Left renal cortex interstitium (tissue), 4 donors: ENCODE results near the gene ALDOB. TPM values are rescaled to one million over a fixed set of nuclear protein-coding genes. Genes with fewer than 3 reads are reported as not detected.

Experiments used
- DNase-seq, 4 donors: peaks; one replicate each; pipeline ENCODE4 v3.0.0-alpha.2; 2013; ENCODE audit warnings: low read depth in 4 of 4, low spot score in 2 of 4, missing footprints in 1 of 4
- polyA plus RNA-seq, 4 donors: library from polyadenylated mRNA; unstranded; fragments of 120-200 nt; gene quantifications; one replicate each; pipeline ENCODE4 v1.2.1, GENCODE V29; 2013; ENCODE audit not compliant: insufficient read length in 4 of 4

The ALDOB gene
- polyA plus RNA-seq: 100 to 1,000 TPM; 634 to 947 (median 782) TPM

DNA sequence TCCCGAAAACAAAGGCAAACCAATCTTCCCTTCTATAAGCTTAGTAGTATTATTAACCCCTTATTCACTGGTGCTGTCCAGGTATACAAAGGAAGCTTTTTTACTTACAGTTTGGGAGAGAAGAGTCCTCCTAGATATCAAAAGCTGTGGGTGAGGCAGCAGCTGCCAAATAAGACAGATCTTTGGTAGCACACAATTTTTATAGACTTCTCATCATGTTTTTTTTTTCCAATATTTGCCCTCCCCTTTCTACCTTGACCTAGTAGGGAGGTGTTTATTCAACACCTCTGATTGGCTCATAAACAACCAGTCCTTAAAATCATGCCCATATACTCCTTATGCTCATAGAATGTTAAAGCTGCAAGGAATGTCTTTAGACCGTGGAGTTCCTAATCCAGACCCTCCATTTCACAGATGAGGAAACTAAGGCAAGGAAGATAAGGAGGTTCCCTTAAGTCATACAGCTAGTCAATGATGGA lies at the start of gene ALDOB:
Gene ALDOB, minus strand, starts transcription at position 174 of the 479 bp plus-strand sequence. CDS start 4,887 bp downstream, outside the sequence.
- no peak for DNase-seq

- DNase-seq: no peak
These were observed 48.5 kb upstream of the ALDOB start for GRCh38 chr9:101484046-101484445.

GRCh38 chr9:101481261-101481660 lies 45.7 kb upstream of the ALDOB start:
- no peak for DNase-seq

DNA sequence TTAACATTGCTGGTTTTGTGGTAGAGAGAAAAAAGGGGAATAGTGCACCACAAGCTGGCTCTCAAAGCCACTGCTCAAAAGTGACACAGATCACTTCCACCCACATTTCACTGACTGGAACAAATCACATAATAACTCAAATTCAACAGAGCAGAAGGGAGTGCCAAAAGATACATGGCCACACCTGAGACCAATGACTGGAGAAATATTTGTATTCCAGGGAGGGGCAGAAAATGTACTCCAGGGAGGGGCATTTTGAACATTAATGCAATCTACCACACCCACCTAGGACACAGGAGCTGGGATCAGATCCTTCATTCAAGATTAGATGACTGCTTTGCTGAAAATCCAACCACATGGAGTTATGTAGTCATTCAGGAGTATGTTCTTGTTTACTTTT lies 44.8 kb upstream of the ALDOB start:
- DNase-seq: no peak

- no peak for DNase-seq
These were observed 43.9 kb upstream of the ALDOB start for GRCh38 chr9:101479338-101480030.

DNA sequence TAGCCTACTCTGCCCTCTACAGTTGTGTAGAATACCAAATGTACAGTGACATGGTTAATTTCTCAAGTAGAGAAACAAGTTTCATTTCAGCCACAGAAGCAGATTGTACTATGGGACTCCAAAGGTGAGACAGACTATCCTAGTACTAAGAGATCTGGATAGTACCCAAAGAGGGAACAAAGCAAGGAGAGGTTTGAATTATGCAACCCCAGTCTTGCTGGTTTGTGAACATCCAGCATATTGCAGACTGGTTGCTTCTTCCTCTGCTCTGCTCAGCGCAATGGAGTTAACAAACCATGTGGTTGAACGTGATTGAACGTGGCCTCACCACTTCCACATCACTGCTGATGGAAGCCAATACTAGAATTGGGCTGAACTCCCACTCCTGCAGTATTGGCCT lies 43.3 kb upstream of the ALDOB start:
- no peak for DNase-seq

GRCh38 chr9:101478444-101478843 lies 42.9 kb upstream of the ALDOB start:
- DNase-seq: no peak

GRCh38 chr9:101477736-101478135 lies 42.2 kb upstream of the ALDOB start:
- DNase-seq: no peak

- no peak for DNase-seq
These were observed 41.6 kb upstream of the ALDOB start for GRCh38 chr9:101477214-101477613.

GRCh38 chr9:101476576-101477208 lies 41.1 kb upstream of the ALDOB start:
- no peak for DNase-seq

DNA sequence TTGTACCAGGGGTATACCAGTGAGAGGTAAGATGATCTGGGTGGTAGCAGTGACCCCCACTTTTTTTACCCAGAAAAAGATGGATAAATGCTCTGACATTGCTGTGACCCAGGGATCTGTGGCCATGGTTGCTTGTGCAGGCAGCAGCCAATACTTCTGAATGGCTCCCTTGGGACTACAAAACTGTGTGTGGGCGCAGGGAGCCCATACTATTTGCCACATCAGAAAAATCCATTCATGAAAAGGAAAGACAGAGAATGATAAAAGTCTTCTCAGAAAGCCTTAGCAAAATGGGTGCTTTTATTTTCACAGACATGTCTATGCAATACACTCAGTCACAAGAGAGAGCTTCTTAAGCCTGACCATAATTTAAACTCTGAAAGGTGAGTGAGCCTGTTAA lies 37.3 kb upstream of the ALDOB start:
- no peak for DNase-seq

DNA sequence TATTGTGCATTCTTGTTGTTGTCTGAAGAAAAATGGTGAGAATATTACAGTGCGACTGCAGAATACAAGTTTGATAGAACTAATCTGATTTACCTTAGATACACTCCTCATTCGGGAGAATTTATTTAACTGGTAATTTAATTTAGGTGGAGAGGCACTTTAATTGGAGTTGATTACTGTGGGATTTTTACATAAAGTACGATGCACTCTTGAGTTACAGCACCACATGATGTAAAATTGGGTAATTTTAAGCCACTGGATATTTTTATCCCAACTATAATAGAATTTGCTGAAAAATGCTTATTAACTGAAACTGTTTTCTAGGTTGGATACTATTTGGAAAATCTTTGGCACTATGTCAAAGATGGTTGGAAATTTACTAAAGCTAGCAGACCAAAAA lies 35.4 kb upstream of the ALDOB start:
- DNase-seq: no peak

GRCh38 chr9:101470021-101470420 lies 34.4 kb upstream of the ALDOB start:
- no peak for DNase-seq

DNA sequence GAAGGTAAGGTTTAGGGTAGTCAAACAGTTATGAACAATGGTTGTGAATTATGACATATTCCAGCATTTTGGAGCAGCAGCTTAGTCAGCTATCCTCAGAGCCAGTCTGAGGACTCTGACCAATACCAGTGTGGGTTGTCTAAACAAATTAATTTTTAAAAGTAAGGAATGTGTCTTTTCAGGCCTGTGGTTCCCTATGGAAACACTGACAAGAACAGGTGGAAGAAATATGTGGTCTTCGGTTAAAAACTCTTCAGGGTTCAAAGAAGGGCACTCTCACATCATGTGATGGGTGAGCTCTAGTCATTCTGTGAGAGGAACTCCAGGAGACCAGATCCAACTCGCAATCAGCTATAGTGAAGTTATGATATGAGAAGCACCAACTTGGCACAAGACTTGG lies 33.5 kb upstream of the ALDOB start:
- no peak for DNase-seq

DNA sequence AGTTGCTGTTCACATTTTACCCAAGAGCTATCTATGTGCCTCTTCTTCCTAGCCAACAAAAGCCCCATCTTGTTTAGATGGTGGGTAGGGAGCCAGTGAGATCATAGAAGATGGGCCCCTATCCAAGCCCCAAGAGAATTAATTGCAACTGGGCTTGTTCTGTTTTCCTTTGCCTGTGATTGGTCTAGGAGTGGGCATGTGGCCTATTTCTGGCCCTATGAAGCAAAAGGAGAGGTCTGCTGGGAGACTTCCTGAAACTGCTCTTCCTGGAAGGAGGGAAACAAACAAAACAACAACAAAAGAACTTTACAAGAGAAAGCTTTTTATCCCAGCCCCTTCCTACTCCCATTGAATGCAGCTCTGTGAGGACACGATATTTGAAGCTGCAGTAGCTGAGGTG lies 32.5 kb upstream of the ALDOB start:
- DNase-seq: no peak

- no peak for DNase-seq
These were observed 32.1 kb upstream of the ALDOB start for GRCh38 chr9:101467690-101468089.

DNA sequence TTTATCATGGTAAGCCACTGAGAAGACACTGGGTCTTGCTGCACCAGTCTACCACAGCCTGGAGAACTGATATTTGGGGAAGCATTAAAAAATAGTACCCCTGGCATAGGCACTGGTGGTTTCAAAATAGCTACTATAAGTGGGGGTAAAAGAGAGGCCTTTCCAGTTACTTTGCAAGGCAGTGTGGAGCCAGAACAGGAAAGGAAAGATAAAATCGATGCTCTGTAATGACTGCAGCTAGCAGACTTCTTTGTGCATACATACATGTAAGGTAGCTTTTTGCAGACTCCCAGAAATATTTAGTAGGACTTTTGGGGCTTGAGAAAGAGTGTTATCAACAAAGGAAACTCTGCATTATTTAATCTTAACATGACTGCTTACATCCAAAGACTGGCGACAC lies 31.3 kb upstream of the ALDOB start:
- no peak for DNase-seq

DNA sequence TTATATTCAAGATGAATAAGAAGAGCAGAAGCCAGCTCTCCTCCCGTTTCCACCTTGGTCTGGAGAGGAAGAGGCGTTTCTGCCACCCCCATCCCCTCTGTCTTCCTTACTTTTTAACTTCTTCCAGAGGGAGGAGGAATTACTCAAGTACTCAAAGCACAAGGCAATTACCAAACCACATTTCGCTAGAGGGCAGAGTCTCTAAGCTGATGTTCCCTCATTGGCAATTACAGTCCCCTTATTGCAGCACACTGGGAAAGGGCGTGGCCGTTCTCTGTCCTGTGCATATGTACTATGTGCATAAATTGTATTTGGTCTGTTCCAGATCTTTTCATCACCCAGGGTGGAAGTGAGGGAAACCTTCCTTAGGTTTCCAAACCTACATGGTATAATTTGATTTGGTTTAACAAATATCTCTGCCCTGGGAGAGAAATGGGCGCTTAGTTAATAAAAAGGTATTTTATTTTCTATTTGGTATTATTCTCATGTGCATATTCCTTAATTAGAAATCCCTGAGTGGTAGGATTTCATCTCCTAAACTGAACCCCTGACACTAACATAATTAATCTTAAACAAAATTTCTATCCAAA lies 29.8 kb upstream of the ALDOB start:
- DNase-seq: no peak

DNA sequence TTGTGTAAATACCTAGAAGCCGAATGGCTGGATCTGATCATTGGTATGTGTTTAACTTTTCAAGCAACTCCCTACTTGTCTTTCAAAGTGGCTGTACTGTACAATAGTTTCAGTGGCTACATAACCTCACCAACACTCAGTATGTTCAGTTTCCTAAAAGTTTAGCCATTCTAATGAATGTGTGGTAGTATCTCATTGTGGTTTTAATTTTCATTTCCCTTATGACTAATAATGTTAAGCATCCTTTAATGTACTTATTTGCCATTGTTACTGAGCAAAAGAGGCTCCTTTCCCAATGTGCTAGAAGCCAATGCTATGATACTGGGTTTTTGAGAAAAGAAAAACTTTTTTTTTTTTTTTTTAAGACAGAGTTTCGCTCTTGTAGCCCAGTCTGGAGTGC lies 27.8 kb upstream of the ALDOB start:
- no peak for DNase-seq

DNA sequence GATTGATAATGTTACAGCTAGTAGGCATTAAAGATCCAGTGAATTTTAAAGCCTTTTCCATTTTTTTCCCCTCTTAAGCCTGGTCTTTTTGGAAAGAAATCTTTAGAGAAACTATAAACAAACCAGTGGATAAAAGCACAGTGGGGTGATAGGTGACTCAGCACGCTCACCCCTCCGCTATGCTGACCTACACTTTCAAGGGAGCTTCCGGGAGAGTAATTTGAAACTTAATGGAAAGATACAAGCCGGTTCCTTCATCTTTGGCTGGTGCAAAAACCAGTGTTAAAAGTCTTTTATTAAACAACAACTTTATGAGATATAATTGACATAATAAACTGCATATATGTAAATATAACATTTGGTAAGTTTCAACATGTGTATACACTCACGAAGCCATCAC lies 27.0 kb upstream of the ALDOB start:
- no peak for DNase-seq

GRCh38 chr9:101460965-101461364 lies 25.4 kb upstream of the ALDOB start:
- DNase-seq: no peak
